ENCODE results near the gene PLCB1. TPM values are rescaled to one million over a fixed set of nuclear protein-coding genes. Genes with fewer than 3 reads are reported as not detected.

The PLCB1 gene
- total RNA-seq, 1 donor from 2014 or later, result 10.7 TPM

DNA sequence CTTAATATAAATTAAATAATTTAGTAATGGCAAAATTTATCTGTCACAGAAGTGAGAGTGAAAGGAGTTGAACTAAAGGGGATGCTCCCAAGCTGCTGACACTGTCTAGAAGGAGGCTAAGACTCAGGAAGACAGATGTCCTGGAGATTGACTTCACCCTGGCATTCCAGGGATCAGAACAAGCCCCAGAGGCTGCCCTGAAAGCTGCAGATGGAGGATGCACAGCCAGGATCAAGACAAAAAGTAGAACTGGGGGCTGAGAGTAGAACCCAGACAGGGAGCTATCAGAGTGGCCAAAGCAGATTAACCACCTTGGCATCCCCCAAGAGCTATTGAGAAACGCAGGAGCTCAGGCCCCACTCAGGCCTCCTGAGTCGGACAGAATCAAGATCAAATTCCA, 747.6 kb downstream of the PLCB1 start:
- Mint-ChIP-seq H3K27me3 (ENCODE audit: low read depth, unreplicated experiment) (peaks cover 5% of the 10 kb centered on the region), H3K27ac (ENCODE audit: unreplicated experiment) (no peak overlapping the region), H3K9me3 (ENCODE audit: unreplicated experiment) (peaks cover 3% of the 10 kb centered on the region), H3K4me3 (ENCODE audit: unreplicated experiment) (no peak overlapping the region), H3K4me1 (ENCODE audit: low read depth, unreplicated experiment) (no peaks in the 10 kb centered on the region), H3K36me3 (ENCODE audit: low read depth, unreplicated experiment) (no peaks in the 10 kb centered on the region)
- Histone ChIP-seq H3K4me3 (ENCODE audit: insufficient read depth, low read depth, low read length) (no peak overlapping the region), H3K9me3 (ENCODE audit: insufficient read depth, low read depth, low read length) (no peaks in the 10 kb centered on the region), H2AFZ (ENCODE audit: low read depth, low read length) (no peak overlapping the region), H3K9ac (ENCODE audit: low read length) (no peak overlapping the region), H4K20me1 (ENCODE audit: insufficient read depth, low read length) (no peaks in the 10 kb centered on the region), H3K36me3 (ENCODE audit: insufficient read depth, low read length) (no peaks in the 10 kb centered on the region), H3K4me1 (ENCODE audit: insufficient read depth, low read length) (no peaks in the 10 kb centered on the region), H3K4me2 (ENCODE audit: low read length) (no peak overlapping the region), H3K79me2 (ENCODE audit: insufficient read depth, low read length) (no peaks in the 10 kb centered on the region), H3K27ac (ENCODE audit: low read depth, low read length) (no peak overlapping the region), H3K27me3 (ENCODE audit: insufficient read depth, low read length) (no peaks in the 10 kb centered on the region)
- FAIRE-seq (no peak), DNase-seq (ENCODE audit: low read depth) (no peak)
- no peak for TF ChIP-seq EZH2 (IDR thresholded peaks at IDR 0.05; ENCODE audit: insufficient read depth, low read length)
- TF ChIP-seq, protein P1, sequence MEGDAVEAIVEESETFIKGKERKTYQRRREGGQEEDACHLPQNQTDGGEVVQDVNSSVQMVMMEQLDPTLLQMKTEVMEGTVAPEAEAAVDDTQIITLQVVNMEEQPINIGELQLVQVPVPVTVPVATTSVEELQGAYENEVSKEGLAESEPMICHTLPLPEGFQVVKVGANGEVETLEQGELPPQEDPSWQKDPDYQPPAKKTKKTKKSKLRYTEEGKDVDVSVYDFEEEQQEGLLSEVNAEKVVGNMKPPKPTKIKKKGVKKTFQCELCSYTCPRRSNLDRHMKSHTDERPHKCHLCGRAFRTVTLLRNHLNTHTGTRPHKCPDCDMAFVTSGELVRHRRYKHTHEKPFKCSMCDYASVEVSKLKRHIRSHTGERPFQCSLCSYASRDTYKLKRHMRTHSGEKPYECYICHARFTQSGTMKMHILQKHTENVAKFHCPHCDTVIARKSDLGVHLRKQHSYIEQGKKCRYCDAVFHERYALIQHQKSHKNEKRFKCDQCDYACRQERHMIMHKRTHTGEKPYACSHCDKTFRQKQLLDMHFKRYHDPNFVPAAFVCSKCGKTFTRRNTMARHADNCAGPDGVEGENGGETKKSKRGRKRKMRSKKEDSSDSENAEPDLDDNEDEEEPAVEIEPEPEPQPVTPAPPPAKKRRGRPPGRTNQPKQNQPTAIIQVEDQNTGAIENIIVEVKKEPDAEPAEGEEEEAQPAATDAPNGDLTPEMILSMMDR (IDR thresholded peaks at IDR 0.05; ENCODE audit: insufficient read depth, low read depth, low read length), result no peak

DNA sequence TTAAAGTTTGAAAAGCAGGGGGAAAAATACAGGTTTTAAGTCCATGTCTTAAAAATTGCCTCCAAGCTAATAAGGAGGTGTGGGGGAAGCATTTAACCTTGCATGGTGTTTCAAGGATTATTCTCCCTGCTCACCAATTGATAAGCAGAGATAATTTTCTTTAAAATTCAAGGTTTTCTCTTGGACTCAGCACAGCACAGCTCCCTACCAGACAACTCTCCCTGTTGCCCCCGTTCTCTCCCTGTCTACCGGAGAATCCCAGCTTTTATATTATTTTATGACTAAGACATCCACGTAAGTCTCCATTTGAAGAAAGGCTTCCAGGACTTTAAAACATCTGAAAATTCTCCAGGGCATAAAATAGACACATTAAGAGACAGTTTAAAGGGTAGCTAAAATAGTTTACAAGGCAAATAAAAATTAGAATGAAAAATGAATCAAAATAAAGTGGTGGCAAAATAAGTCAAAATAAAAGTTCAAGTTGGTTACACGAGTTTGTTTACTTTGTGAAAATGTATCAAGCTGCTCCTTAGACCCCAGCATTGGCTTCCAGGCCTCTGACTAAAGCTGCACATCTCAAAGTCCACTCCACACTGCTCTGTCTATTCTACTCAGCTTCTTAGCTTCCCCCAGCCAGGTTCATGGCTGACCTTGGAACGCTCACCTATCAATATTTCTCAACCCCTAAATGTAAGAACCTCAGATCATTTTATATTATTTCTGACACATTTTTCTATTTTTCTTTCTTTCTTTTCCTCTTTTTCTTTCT, 748.2 kb downstream of the PLCB1 start:
- Histone ChIP-seq H2AFZ (ENCODE audit: low read depth, low read length) (no peak overlapping the region), H4K20me1 (ENCODE audit: insufficient read depth, low read length) (no peaks in the 10 kb centered on the region), H3K4me1 (ENCODE audit: insufficient read depth, low read length) (no peaks in the 10 kb centered on the region), H3K27me3 (ENCODE audit: insufficient read depth, low read length) (no peaks in the 10 kb centered on the region), H3K27ac (ENCODE audit: low read depth, low read length) (no peak overlapping the region), H3K36me3 (ENCODE audit: insufficient read depth, low read length) (no peaks in the 10 kb centered on the region), H3K9ac (ENCODE audit: low read length) (no peak overlapping the region), H3K9me3 (ENCODE audit: insufficient read depth, low read depth, low read length) (no peaks in the 10 kb centered on the region), H3K4me3 (ENCODE audit: insufficient read depth, low read depth, low read length) (no peak overlapping the region), H3K79me2 (ENCODE audit: insufficient read depth, low read length) (no peaks in the 10 kb centered on the region), H3K4me2 (ENCODE audit: low read length) (no peak overlapping the region)
- H3K27ac Mint-ChIP-seq (ENCODE audit: unreplicated experiment), result no peak overlapping the region
- peaks cover 5% of the 10 kb centered on the region for H3K27me3 Mint-ChIP-seq (ENCODE audit: low read depth, unreplicated experiment)
- no peaks in the 10 kb centered on the region for H3K36me3 Mint-ChIP-seq (ENCODE audit: low read depth, unreplicated experiment)
- H3K4me1 Mint-ChIP-seq (ENCODE audit: low read depth, unreplicated experiment), result no peaks in the 10 kb centered on the region
- no peak overlapping the region for H3K4me3 Mint-ChIP-seq (ENCODE audit: unreplicated experiment)
- FAIRE-seq (no peak), DNase-seq (ENCODE audit: low read depth) (no peak)
- TF ChIP-seq, protein P1 (IDR thresholded peaks at IDR 0.05; ENCODE audit: insufficient read depth, low read depth, low read length), result no peak
- TF ChIP-seq EZH2 (IDR thresholded peaks at IDR 0.05; ENCODE audit: insufficient read depth, low read length), result no peak
- H3K9me3 Mint-ChIP-seq (ENCODE audit: unreplicated experiment), result peaks cover 3% of the 10 kb centered on the region

DNA sequence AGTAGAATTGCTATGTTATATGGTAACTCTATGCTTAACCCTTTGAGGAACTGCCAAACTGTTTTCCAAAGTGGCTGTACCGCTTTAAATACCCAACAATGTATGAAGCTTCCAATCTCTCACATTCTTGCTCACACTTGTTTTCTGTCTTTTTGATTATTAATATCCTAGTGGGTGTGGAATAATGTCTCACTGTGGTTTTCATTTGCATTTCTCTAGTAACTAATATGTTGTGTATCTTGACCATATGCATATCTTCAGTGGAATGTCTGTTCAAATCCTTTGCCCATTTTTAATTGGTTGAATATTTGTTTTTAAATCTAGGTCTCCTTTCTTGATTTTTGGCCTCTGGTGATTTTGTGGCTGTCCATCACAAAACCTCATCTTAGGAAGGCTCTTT, 759.0 kb downstream of the PLCB1 start:
- no peak overlapping the region for H3K4me2 ChIP-seq (ENCODE audit: low read length)
- no peak overlapping the region for H3K9ac ChIP-seq (ENCODE audit: low read length)
- Mint-ChIP-seq H3K36me3 (ENCODE audit: low read depth, unreplicated experiment) (no peaks in the 10 kb centered on the region), H3K4me3 (ENCODE audit: unreplicated experiment) (no peak overlapping the region), H3K27ac (ENCODE audit: unreplicated experiment) (no peak overlapping the region), H3K9me3 (ENCODE audit: unreplicated experiment) (peaks cover 20% of the 10 kb centered on the region), H3K4me1 (ENCODE audit: low read depth, unreplicated experiment) (no peaks in the 10 kb centered on the region), H3K27me3 (ENCODE audit: low read depth, unreplicated experiment) (no peaks in the 10 kb centered on the region)
- H3K27ac ChIP-seq (ENCODE audit: low read depth, low read length), result no peak overlapping the region
- no peak for FAIRE-seq
- no peaks in the 10 kb centered on the region for H4K20me1 ChIP-seq (ENCODE audit: insufficient read depth, low read length)
- H3K79me2 ChIP-seq (ENCODE audit: insufficient read depth, low read length), result no peaks in the 10 kb centered on the region
- H3K9me3 ChIP-seq (ENCODE audit: insufficient read depth, low read depth, low read length), result no peaks in the 10 kb centered on the region
- TF ChIP-seq, protein P1 (IDR thresholded peaks at IDR 0.05; ENCODE audit: insufficient read depth, low read depth, low read length), result no peak
- no peak for TF ChIP-seq EZH2 (IDR thresholded peaks at IDR 0.05; ENCODE audit: insufficient read depth, low read length)
- DNase-seq (ENCODE audit: low read depth), result no peak
- H3K27me3 ChIP-seq (ENCODE audit: insufficient read depth, low read length), result no peaks in the 10 kb centered on the region
- H3K4me3 ChIP-seq (ENCODE audit: insufficient read depth, low read depth, low read length), result no peak overlapping the region
- H2AFZ ChIP-seq (ENCODE audit: low read depth, low read length), result no peak overlapping the region
- H3K4me1 ChIP-seq (ENCODE audit: insufficient read depth, low read length), result no peaks in the 10 kb centered on the region
- H3K36me3 ChIP-seq (ENCODE audit: insufficient read depth, low read length), result no peaks in the 10 kb centered on the region

Measured in astrocyte (in vitro differentiated cells and primary cell).